NCI-H1436 (cell line): Measurements from ENCODE around the gene OPRD1.

Experiments
- DNase-seq: peaks from one replicate; lab custom pipeline; 2025; lab: John Stamatoyannopoulos, UW

The OPRD1 gene

DNA sequence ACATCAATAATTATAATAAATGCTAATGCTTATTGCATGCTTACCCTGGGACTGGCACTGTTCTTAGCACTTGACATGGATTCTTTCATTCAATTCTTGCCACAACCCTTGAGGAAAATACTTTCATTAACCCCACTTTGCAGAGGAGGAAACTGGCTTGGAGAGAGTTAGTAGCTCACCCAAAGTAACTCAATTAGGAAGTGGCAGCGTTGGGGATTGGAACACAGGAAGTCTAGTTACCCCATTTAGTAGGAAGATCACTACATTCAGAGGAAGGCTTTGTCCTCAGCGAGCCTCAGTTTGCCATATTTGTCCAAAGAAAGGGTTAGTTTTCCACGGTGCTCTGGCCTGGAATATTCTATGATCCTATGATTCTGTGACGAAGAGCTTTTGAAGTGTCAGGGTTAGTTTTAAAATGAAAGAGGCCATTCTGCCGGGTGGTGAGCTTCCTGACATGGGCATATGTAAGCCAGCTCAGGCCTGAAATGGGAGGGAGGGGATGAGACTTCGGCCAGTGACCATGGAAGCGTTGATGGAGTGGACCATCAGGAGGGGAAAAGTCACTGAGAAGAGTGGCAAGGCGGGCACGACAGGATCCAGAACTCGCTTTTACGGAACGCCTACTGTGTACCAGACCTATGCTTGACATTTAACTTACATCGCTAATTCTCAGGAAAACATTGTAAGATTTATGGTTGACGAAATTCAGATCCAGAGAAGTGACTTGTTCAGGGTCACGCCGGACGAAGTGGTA lies 74.2 kb downstream of the OPRD1 start:
- DNase-seq: no peak

GRCh38 chr1:28886731-28887418 lies 74.9 kb downstream of the OPRD1 start:
- DNase-seq: peak; percentile 84

DNA sequence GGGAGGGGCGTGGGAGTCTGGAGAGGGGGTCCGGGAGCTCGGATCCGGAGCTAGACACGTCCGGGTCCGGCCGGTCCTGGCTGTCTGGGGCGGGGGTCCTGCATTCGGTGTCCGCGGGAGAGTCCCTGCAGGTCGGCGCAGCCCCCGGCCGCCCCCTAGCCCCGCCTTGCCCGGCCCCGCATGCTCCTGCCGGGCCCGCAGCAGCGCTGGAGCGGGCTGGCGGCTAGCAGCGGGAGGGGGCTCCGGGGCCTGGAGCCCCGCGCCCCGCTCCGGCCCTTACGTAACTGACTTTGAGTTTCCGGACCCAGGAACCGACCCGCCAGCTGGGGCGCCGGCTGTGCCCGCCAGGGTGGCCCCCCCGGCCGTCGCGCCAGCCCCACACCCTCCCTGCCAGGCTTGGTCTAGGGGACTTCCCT lies 75.5 kb downstream of the OPRD1 start:
- no peak for DNase-seq

- no peak for DNase-seq
These were observed 76.1 kb downstream of the OPRD1 start for GRCh38 chr1:28887835-28888682.

GRCh38 chr1:28888915-28889314 lies 76.9 kb downstream of the OPRD1 start:
- DNase-seq: no peak

DNA sequence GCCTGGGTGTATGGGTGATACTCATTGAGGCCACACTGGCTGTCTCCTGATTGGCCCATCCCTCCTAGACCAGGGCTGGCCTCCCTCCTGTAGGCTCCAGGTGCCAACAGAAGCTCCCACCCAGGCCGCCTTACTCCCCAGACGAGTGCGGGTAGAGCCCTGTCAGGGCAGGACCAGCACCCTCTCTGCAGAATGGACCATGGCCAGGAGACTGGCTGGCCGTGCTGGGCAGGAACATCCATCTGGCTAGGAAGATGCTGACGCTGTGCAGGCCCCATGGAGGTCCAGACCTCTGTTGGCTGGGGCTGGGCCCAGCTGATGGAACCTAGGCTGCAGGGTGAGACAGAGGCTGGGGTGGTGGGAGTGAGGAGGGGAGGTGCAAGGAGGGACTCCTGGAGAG lies 77.4 kb downstream of the OPRD1 start:
- DNase-seq: no peak

DNA sequence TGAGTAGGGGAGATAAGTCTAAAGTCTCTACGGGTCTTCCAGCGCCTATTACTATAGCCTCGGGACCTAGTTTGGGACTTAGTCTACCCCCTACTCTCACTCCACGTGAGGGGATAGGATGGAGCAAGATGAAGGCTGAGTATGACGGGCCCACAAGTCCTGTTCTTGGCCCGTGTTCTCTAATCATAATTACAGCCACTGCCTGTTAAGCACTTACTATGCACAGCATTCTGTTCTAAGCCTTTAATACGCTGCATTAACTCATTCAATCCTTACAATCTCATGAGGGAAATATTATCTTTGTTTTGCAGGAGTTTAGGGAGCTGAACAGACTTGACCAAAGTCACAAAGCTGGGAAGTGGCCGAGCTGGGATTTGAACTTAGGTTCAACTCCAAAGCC lies 78.5 kb downstream of the OPRD1 start:
- DNase-seq: no peak

DNA sequence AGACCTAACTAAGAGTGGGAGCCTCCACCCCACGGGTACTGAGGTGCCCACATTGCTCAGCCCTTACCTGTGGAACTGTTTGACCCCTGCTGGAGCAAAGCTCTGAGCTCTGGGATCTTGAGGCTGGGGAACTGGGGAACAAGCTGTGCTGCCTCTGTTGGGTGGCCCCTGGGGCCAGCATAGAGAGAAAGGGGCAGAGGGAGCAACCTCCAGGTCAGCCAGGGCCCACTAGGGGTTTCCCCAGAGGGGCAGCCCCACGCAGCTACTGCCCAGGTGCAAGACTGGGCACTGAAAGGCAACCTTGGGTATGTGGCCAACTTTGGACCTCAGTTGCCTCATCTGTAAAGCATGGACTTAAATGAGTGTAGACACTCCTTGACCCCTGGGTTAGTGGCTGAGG lies 78.9 kb downstream of the OPRD1 start:
- no peak for DNase-seq

DNA sequence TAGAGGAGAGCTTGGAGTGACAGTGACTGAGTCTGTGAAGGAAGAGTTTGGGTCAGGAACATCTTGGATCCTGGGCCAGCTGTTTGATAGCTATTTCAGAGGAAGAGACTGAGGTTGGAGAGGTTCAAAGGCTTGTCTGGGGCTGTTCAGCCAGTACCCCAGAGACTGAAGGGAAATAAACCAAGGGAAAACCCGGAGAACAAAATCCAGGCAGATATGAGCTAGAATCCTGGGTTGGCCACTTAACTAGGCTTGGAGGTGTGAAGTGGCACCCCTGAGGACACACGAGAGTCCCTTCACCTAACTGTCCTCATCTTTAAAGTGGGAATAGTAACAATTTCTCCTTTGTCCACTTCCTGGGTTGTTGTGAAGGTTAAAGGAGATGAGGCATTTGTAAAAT lies 79.3 kb downstream of the OPRD1 start:
- no peak for DNase-seq

- no peak for DNase-seq
These were observed 81.6 kb downstream of the OPRD1 start for GRCh38 chr1:28893403-28894102.

DNA sequence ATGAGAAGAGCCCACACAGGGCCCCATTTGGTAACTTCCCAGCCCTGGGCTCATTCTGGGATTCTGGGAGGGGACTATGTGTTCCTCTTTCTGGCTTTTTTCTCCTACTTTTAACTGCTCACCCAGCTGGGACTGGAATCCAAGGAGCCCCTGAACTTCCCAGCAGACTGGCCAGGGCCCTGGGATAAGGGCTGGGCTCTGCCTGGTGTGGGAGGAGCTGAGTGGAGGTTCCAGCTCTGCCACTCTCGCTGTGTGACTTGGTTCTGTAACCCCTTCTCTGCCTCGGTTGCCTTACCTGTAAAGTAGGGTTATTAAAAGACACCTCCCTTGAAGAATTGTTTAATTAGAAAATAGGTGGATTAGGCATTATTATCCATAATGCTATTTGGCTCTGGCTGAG lies 82.8 kb downstream of the OPRD1 start:
- no peak for DNase-seq

DNA sequence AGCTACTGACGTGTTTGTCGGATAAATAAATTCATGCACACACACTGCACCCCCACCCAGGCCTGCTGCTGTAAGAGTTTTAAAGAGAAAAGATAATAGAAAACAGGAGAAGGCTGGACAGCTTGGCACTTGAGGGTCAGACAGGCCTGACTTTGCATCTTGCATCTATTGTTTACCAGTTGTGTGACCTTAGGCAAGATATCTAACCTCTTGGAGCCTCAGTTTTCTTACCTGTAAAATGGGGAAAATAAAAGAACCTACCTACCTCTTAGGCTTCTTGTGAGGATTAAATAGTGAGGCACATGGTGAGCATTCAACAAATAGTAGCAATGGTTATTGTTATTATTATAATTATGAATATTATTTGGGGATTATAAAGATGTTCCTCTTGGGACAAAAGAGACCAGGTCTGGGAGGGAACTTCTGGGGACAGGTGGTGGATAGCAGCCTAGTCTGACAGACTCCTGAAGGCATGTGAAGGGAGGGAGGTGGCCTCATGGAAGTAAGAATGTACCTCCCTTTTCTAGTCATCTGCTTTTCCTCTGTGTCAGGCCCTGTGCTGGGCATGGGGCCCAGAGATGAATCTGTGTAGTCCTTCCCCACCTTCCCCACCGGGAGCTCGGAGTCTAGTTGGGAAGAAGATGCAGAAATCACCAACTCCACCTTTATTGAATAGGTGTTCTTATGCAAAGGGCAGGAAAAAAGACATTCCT lies 84.1 kb downstream of the OPRD1 start:
- no peak for DNase-seq

DNA sequence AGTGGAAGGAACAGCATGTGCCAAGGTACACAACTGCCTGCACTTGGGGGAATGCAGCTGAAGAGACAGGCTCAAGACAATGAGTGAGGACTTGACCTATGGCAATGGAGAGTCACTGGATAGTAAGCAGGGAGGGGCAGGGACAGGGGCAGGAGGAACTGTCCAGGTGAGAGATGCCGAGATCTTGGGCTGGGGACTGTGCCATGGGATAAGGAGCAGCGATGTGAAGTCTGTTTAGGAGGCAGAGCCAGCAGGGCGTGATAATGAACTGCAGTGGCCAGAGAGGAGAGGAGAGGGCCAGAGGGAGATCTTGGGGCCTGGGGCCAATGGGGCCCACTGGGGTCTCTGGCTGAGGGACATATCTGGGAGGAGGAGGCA lies 84.6 kb downstream of the OPRD1 start:
- no peak for DNase-seq

DNA sequence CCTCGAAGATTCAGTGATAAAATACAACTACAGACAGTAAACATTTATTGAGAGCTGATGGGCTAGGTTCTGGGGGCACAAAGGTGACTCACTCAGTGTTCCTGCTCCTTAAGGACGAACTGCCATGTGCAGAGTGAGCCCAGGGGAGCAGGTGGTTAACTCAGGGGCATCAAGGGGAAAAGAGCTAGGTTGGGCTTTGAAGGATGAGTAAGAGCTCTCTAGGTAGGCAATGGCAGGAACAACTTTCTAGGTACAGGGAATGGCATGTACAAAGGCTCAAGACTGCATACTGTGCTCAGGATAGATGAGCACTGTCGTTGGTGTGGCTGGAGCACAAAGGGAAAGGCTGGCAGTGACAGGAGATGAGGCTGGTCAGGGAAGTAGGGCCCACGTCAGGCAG lies 85.8 kb downstream of the OPRD1 start:
- no peak for DNase-seq

- DNase-seq: no peak
These were observed 86.5 kb downstream of the OPRD1 start for GRCh38 chr1:28898405-28898881.

GRCh38 chr1:28899267-28899666 lies 87.3 kb downstream of the OPRD1 start:
- DNase-seq: no peak

- DNase-seq: no peak
These were observed 88.6 kb downstream of the OPRD1 start for GRCh38 chr1:28900562-28900961.

DNA sequence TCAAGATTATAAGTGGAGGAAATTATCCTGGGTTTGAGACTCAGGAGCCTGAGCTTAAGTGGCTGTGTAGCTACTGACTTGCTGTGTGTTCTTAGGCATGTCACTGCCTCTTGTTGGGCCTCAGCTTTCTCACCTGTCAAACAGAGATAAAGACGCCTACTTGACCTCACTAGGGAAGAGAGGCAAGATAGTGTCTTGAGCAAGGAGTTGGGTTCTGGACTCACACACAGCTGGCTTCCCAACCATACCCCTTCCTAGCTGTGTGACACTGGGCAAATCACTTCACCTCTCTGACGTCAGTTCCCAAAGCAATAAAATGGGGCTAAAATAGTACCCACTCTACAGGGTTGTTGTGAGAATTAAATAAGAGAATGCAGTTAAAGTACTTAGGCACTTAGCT lies 90.8 kb downstream of the OPRD1 start:
- DNase-seq: no peak

DNA sequence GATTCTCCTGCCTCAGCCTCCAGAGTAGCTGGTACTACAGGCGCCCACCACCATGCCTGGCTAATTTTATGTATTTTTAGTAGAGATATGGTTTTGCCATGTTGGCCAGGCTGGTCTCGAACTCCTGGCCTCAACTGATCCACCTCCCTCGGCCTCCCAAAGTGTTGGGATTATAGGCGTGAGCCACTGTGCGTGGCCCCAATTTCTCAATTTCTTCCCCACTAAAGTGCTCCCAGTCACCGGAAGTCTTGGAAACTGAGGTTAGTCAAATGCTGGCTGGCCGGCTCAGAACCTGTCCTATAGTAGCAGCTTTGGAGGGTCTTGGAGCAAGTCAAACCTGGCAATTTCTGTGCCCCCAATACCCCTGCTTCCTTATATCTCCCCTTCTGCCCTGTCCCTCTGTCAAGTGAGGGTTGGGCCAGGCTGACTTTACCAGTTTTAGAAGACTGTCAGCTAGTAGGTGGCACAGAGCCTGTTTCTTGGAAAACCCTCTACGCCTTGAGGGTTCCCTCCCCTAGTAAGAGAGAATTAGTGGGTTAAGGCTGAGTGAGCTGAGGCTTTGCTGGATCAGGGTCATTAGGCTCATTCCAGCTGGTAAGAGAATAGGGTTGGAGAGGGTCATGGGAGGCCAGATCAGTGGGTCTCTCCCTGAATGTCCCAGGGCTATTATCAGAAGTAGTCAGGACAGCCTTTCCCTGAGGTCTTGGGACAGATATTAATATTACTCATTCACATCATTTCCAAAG lies 94.1 kb downstream of the OPRD1 start:
- no peak for DNase-seq

GRCh38 chr1:28909198-28909597 lies 97.2 kb downstream of the OPRD1 start:
- no peak for DNase-seq
